ENCODE results near the gene AUH. TPM values are rescaled to one million over a fixed set of nuclear protein-coding genes. Genes with fewer than 3 reads are reported as not detected.
A peak's percentile ranks its signal among the peaks of the same experiment; 100 is the strongest.

AUH gene
- total and polyA plus RNA-seq, 9 of the 15 experiments (the other 6 are each of a cell fraction or from before 2014, with no cell fraction given): 3.4 to 29.0 (median 10.1) TPM

- ChIA-PET POLR2A (interaction anchor here (0.8 to 2.3 kb wide), 2 partner anchors 14 to 1361 kb away, joined by 3 to 6 read pairs; no protein-coding TSS in a partner anchor), CTCF (ENCODE audit: low intra/inter-chr PET ratio) (no interaction called here)
- in situ Hi-C loops (cut with MboI) (no loop called here), intact Hi-C loops (cut with micrococcal nuclease) (loop anchor here (5.0 kb wide), 1 partner anchor 141 kb away; no protein-coding TSS in a partner anchor)
- WGBS (ENCODE audit: insufficient coverage, low coverage, missing lambda C conversion rate): 34% methylated on average over 5 of the region's 15 CpGs
- H4K20me1 ChIP-seq (replicated peaks; ENCODE audit: control insufficient read depth, insufficient read depth, low read length): no peaks in the 10 kb centered on the region
- no peak for TF ChIP-seq HES1 (IDR thresholded peaks at IDR 0.05; ENCODE audit: low read depth)
- no peak for TF ChIP-seq SIX5 (IDR thresholded peaks at IDR 0.05; ENCODE audit: borderline replicate concordance in 1 of 2, insufficient read depth in 1 of 2, low read depth in 1 of 2, low read length in 2 of 2)
- no peak for TF ChIP-seq JUND (IDR thresholded peaks at IDR 0.05; ENCODE audit: borderline replicate concordance, low read depth, low read length)
- TF ChIP-seq JUND (tag; IDR thresholded peaks at IDR 0.05; ENCODE audit: borderline replicate concordance, low read depth, low read length): no peak
- no peak for TF ChIP-seq ZNF695 (CRISPR knock-in tag; IDR thresholded peaks at IDR 0.05)
- no peak for TF ChIP-seq MAX (CRISPR knock-in tag; IDR thresholded peaks at IDR 0.05)
- no peak for TF ChIP-seq NBN (IDR thresholded peaks at IDR 0.05; ENCODE audit: low read depth)
- H2AFZ ChIP-seq (ENCODE audit: low read depth, low read length): no peak overlapping the region
- no peaks in the 10 kb centered on the region for H3K9me3 ChIP-seq (replicated peaks; ENCODE audit: control insufficient read depth, insufficient read depth, low read depth, low read length)
- H3K4me2 ChIP-seq (ENCODE audit: insufficient read depth, low read length): no peak overlapping the region
- no peaks in the 10 kb centered on the region for H3K27me3 ChIP-seq (ENCODE audit: control insufficient read depth in 2 of 2, insufficient read depth in 2 of 2, low read length in 2 of 2)
- H3K4me1 ChIP-seq (replicated peaks in 1 of 2; ENCODE audit: control insufficient read depth in 2 of 2, insufficient read depth in 2 of 2, low read length in 2 of 2): peaks cover 6 to 14% of the 10 kb centered on the region in 2 experiments
- DNase-seq (ENCODE audit: extremely low read depth in 1 of 4, low spot score in 3 of 4): no peak
- H3K79me2 ChIP-seq (ENCODE audit: control insufficient read depth, insufficient read depth, low read length): no peaks in the 10 kb centered on the region
- H3K9me1 ChIP-seq (ENCODE audit: control insufficient read depth, insufficient read depth, low read length): no peaks in the 10 kb centered on the region
- H3K9ac ChIP-seq (ENCODE audit: insufficient read depth in 1 of 2, low read depth in 2 of 2, low read length in 2 of 2): no peak overlapping the region
- no TSS peak for BruUV-seq (replicated peaks)
- no peak overlapping the region for H3K27ac ChIP-seq (ENCODE audit: extremely low read depth, low read depth, low read length)
- no peak overlapping the region for H3K4me3 ChIP-seq
- peak; percentile 24; the same call in 1 of the 3 replicates for ATAC-seq
- H3K36me3 ChIP-seq (ENCODE audit: control insufficient read depth, insufficient read depth, low read length): no peaks in the 10 kb centered on the region
- no peak for FAIRE-seq
Measured at GRCh38 chr9:91178281-91179236, 183.2 kb downstream of the AUH start.

Data from K562 (cell line).